NCI-H82 (cell line): Measurements from ENCODE around the gene HNRNPLL.

Experiments used
- DNase-seq: peaks from one replicate; lab custom pipeline; 2025; lab: John Stamatoyannopoulos, UW

The HNRNPLL gene

DNA sequence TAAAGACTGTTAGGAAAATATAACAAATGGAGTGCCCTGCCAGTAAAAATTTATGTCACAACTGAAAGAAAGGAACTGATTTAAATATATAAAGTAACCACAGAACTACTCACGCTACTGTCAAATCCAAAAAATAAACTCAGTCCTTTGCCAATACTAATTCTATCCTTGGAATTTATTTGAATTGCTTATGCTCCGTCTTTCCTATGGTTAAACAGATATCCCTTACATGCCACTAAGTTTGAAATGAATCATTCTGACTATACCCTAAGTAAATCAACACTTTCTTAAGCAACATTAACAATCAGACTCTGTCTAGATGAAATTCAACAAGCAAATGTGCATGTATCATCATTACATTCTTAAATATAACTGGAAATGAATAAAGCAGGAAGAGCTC is 9.8 kb downstream of the HNRNPLL start:
- no peak for DNase-seq

DNA sequence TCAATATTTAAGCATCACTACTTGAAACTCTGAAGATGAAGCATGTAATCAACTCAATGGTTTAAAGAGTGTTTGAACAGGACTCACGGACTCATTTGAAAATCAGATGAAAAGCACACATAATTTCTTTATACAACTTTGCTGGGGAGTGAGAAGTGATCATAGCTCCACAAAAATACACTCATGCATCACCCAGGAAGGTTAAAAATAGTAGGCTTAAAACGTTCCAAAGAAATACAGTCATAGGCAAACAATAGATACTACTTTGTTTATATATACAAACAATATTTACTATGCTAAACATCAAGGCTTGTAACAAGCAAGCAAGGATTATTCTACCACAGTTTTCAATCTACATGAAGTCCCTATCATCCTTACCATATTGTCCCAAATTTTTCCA is 11.6 kb downstream of the HNRNPLL start:
- no peak for DNase-seq

DNA sequence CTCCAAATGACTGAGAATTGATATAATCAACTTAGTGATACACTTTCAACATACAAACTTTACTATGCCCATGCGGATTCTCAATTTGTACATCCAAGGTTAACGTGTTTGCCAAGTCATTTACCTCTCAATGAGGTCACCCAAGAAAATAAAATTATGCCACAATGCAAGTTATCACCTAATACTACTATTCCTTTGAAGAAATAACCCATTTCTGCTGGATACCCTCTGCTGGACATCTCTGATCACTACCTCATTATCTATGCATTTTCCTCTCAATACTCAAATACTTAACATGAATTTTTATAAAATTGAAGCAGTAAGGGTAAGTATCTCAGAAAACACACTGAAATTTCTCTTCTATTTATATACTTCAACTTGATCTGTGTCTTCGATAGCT is 12.7 kb downstream of the HNRNPLL start:
- no peak for DNase-seq

DNA sequence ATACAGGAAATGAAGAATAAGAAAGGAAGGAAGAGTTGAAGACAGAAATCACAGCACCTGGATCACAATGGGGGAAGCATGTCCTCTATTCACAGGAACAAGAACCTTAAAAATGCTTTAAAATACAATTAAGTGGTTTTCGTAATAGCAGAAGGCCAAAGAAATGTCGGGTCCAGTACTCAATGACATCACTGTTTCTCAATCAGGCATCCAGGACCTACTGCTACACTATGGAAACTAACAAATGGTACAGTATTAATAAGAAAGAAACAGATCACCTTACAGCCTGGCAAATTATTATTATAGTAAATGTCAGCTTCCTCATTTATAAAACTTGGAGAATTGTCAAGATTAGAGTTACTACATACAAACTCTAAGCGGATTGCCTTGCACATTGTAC is 15.8 kb downstream of the HNRNPLL start:
- DNase-seq = no peak

- no peak for DNase-seq
Observed at GRCh38 chr2:38584881-38585280, 17.8 kb downstream of the HNRNPLL start.

GRCh38 chr2:38583994-38584393 is 18.7 kb downstream of the HNRNPLL start:
- DNase-seq = no peak

GRCh38 chr2:38583524-38583923 is 19.2 kb downstream of the HNRNPLL start:
- DNase-seq = no peak

DNA sequence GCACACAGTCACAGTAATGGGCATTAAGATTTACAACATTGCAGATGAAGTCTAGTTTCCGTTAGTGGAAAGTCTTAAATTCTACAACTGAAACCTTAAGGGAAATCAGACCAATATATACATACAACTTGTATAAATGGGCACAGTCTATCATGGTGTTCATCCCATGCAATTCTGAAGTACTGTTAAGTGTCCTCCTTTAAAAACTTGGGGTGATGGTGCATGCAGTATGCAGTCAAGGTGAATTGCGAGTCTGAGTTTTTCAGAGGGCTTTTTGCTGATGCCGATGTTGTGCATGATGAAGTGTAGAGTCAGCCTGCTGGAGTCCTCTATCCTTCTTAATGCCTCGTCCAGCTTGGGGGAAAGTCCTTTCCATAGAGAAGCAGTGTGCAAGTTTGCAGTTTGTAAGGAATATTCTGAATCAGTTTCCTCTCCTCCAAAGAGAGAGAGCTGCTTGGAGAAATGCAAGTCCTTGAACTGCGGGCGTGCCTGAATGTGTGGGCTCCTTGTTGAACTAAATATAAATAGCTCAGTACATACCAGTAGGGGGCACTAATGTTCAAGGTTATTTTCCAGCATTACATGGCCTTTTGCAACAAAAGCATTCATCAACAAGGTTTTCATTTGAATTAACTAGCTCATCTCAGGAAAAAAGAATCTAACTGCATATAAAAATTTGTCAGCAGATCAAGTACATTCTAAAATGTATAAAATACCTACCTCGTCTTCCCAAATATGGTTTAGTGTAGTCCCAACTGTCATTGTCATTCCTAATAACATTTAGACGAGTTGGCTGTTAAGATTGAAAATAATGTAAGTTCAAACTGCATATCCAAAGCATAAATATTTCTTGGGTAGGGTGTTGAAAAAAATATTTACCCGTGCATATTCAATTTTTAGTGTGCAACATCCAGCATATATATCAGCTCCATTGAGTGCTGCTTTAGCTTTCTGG is 21.3 kb downstream of the HNRNPLL start:
- peak; percentile 88 for DNase-seq

- no peak for DNase-seq
Observed at GRCh38 chr2:38580115-38580636, 22.6 kb downstream of the HNRNPLL start.

GRCh38 chr2:38578832-38579231 is 23.9 kb downstream of the HNRNPLL start:
- peak; percentile 5 for DNase-seq

DNA sequence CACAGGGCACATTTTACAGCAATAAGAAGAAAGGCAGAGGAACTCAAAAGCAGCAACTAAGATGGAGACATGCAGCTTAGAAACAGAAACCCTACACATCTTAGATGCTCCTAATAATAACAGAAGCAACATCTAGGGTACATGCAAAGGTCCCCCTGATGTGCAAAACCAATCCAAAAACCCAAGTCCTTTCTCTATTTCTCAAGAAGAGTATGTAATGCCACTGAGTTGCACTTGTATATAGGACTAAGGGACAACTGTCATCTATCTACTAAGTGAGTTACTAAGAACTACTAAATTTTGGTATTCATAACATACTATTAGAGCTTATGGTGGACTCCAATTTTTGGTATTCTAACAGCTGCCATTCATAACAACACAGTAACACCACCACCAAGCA is 28.4 kb downstream of the HNRNPLL start:
- no peak for DNase-seq

GRCh38 chr2:38572167-38572566 is 30.6 kb downstream of the HNRNPLL start:
- no peak for DNase-seq

GRCh38 chr2:38571193-38571592 is 31.5 kb downstream of the HNRNPLL start:
- no peak for DNase-seq

GRCh38 chr2:38568724-38569436 is 33.8 kb downstream of the HNRNPLL start:
- DNase-seq = no peak

- no peak for DNase-seq
Observed at GRCh38 chr2:38565333-38565732, 37.4 kb downstream of the HNRNPLL start.

DNA sequence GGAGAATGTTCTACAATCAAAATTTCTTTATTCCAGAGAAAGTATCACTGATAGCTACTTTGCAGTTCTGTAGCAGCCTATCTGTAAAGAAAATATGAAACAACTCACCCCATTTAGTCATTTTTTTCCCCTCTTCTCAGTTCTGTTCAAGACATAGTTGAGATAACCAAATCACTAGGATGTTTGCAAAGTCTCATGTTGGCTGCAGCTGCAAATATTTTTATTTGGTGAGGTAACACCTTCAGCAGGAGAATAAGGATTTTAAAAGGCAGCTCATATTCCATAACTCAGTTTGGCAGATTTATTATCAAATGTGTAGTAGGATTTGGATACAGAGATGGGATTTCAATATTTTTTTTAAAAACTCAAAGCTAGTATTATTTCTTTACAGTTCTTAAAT is 41.0 kb downstream of the HNRNPLL start:
- DNase-seq = no peak

DNA sequence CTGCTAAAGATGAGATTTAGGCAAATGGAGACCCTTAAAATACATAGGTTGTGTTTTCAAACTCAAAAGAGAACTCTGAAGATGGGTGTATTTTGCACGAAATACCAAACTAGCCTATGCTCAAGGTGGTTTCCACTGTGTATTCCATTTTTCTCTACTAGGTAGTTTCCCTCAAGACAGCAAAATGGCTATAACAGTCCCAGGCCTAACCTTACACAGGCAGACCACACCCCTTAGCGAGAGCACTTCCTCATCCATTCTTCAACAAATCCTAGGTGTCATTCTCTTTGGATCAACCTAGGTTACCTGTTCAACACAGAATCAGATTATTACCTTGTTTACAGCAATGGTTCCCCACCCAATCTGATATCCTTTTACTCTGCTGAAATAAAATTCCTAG is 42.6 kb downstream of the HNRNPLL start:
- no peak for DNase-seq

DNA sequence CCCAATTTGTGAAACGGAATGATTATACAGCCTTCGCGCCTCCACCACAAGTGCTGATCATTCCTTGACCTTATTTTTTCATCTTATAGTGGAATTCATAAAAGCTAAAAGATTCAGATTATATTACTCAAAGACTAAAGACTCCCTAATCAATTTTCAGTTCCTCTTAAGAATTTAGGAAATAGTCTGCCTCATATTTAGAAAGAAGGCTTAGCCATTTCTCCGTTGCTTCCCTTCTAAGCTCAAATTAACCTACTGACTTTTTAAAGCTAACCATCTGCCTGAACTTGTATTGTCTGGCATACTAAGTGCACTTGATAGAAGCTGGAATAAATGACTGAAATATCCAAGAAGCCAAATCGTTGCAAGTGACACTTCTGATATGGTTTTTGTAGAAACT is 44.7 kb downstream of the HNRNPLL start:
- peak; percentile 18 for DNase-seq

- DNase-seq = no peak
Observed at GRCh38 chr2:38557217-38557616, 45.5 kb downstream of the HNRNPLL start.

GRCh38 chr2:38556006-38556801 is 46.5 kb downstream of the HNRNPLL start:
- DNase-seq = no peak

GRCh38 chr2:38554973-38555595 is 47.6 kb downstream of the HNRNPLL start:
- DNase-seq = peak; percentile 43

- DNase-seq = no peak
Observed at GRCh38 chr2:38553554-38553953, 49.2 kb downstream of the HNRNPLL start.
